HL-60 (cell line): ENCODE measurements around the gene LRMDA.

Experiments
- DNase-seq, 2 experiments: peaks; one replicate each; pipeline ENCODE4 v3.0.0-alpha.2; 2010 to 2020; ENCODE audit warnings: low read depth in 1 of 2, low spot score in 1 of 2
- H3K27ac ChIP-seq: fragments of 250-450 bp; sonication (Bioruptor Pico); replicated peaks from 2 replicates; pipeline ENCODE4 v1.5.1; 2020; ENCODE audit warnings: mild to moderate bottlenecking, moderate library complexity
- H3K27me3 ChIP-seq: fragments of 250-450 bp; sonication (Bioruptor Pico); 2 replicates; pipeline ENCODE4 v1.5.1; 2021; ENCODE audit warnings: mild to moderate bottlenecking, moderate library complexity; ENCODE audit not compliant: insufficient read depth, poor library complexity, severe bottlenecking
- H3K4me3 ChIP-seq: replicated peaks from 2 replicates; pipeline ENCODE4 v1.5.1; 2011; ENCODE audit warnings: mild to moderate bottlenecking, control low read depth, low read length; ENCODE audit not compliant: insufficient read depth
- CTCF ChIP-seq: IDR thresholded peaks from one replicate; pipeline ENCODE4 v1.5.1; 2011; ENCODE audit warnings: low read length, control low read depth, inconsistent platforms; ENCODE audit not compliant: insufficient read depth
- GABPA ChIP-seq: IDR thresholded peaks from 2 replicates; pipeline ENCODE4 v1.6.1; 2012; ENCODE audit warnings: low read depth
- POLR2AphosphoS5 ChIP-seq: IDR thresholded peaks from 2 replicates; pipeline ENCODE4 v1.6.1; 2012; ENCODE audit warnings: low read depth
- SPI1 ChIP-seq: IDR thresholded peaks from 2 replicates; pipeline ENCODE4 v1.6.1; 2012; ENCODE audit warnings: low read depth, mild to moderate bottlenecking, borderline replicate concordance
- TF ChIP-seq, protein P1 (sequence below): IDR thresholded peaks from 2 replicates; pipeline ENCODE4 v1.6.1; 2012; ENCODE audit warnings: low read depth; ENCODE audit not compliant: insufficient replicate concordance

LRMDA gene

DNA sequence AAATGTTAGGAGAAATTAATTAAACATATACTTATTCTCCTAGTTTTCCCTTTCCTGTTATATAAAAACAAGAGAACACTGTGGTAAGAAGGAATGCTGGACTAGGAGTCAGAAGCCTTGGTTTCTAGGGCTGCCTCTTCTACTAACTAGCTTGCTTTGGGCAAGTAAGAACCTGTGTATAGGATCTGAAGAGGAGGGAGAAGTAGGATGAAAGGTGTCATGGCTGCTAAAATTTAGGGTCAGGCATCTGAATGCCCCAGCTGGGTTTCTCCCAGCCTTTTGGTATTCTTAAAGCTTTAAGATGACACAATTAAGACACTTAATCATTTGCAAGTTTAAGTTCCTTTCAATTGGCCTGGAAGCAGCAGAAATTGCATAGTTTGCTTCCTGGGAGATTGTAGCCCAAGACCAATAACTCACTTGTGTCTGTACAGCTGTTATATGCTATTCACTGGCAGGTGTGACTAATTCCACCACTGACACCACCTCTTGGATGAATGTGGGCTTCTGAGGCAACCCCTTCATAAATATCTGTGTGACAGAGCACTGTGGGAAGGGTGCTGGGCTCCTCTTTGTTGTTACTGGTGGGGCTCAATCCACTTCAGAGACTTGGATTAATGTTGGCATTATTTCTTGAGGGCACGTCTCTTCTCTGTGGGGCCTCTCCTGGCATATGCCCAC lies 137.2 kb downstream of the LRMDA start:
- Histone ChIP-seq H3K4me3 (no peak overlapping the region), H3K27me3 (no peaks in the 10 kb centered on the region), H3K27ac (no peak overlapping the region)
- TF ChIP-seq POLR2AphosphoS5, result no peak
- TF ChIP-seq GABPA, result no peak
- no peak for TF ChIP-seq CTCF
- TF ChIP-seq, protein P1, sequence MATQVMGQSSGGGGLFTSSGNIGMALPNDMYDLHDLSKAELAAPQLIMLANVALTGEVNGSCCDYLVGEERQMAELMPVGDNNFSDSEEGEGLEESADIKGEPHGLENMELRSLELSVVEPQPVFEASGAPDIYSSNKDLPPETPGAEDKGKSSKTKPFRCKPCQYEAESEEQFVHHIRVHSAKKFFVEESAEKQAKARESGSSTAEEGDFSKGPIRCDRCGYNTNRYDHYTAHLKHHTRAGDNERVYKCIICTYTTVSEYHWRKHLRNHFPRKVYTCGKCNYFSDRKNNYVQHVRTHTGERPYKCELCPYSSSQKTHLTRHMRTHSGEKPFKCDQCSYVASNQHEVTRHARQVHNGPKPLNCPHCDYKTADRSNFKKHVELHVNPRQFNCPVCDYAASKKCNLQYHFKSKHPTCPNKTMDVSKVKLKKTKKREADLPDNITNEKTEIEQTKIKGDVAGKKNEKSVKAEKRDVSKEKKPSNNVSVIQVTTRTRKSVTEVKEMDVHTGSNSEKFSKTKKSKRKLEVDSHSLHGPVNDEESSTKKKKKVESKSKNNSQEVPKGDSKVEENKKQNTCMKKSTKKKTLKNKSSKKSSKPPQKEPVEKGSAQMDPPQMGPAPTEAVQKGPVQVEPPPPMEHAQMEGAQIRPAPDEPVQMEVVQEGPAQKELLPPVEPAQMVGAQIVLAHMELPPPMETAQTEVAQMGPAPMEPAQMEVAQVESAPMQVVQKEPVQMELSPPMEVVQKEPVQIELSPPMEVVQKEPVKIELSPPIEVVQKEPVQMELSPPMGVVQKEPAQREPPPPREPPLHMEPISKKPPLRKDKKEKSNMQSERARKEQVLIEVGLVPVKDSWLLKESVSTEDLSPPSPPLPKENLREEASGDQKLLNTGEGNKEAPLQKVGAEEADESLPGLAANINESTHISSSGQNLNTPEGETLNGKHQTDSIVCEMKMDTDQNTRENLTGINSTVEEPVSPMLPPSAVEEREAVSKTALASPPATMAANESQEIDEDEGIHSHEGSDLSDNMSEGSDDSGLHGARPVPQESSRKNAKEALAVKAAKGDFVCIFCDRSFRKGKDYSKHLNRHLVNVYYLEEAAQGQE, result no peak
- no peak for TF ChIP-seq SPI1
- DNase-seq, result no peak

GRCh38 chr10:75569506-75569905 lies 138.1 kb downstream of the LRMDA start:
- no peak for DNase-seq
- Histone ChIP-seq H3K27me3 (no peaks in the 10 kb centered on the region), H3K4me3 (no peak overlapping the region), H3K27ac (no peak overlapping the region)
- TF ChIP-seq GABPA, result no peak
- TF ChIP-seq, protein P1, result no peak
- TF ChIP-seq CTCF, result no peak
- TF ChIP-seq POLR2AphosphoS5, result no peak
- TF ChIP-seq SPI1, result no peak

GRCh38 chr10:75572478-75572877 lies 141.1 kb downstream of the LRMDA start:
- no peak for DNase-seq
- TF ChIP-seq, protein P1, result no peak
- TF ChIP-seq GABPA (no peak), SPI1 (no peak)
- Histone ChIP-seq H3K4me3 (no peak overlapping the region), H3K27ac (no peak overlapping the region), H3K27me3 (no peaks in the 10 kb centered on the region)
